PC-9 (cell line): Measurements from ENCODE around the gene ZNF438. TPM values are rescaled to one million over a fixed set of nuclear protein-coding genes. Genes with fewer than 3 reads are reported as not detected.

Experiments used
- BruUV-seq: library from RNA; stranded (reverse); fragments of 400-500 nt; replicated peaks from 2 replicates; lab custom pipeline; 2021; lab: Mats Ljungman, UMichigan
- CTCF ChIA-PET: fragments of 300-600 bp; sonication (Branson Sonifier 250); formaldehyde crosslinking; loops from one replicate; lab custom pipeline; 2022; ENCODE audit warnings: antibody characterized with exemption; lab: Charles Lee
- POLR2A ChIA-PET: fragments of 300-600 bp; sonication (Branson Sonifier 250); formaldehyde crosslinking; loops from one replicate; lab custom pipeline; 2022; ENCODE audit warnings: antibody characterized with exemption; ENCODE audit not compliant: unreplicated experiment; lab: Charles Lee
- DNase-seq, 2 experiments: peaks; one replicate each; pipeline versions ENCODE4 v3.0.0 to v3.0.0-alpha.2; 2015 to 2022; ENCODE audit warnings: mixed read lengths in 1 of 2
- H2AFZ ChIP-seq: fragments of 200-600 bp; sonication (generic); 2 replicates; pipeline ENCODE4 v1.8.1; 2017; ENCODE audit warnings: antibody characterized with exemption
- H3F3A ChIP-seq: fragments of 200-600 bp; sonication (generic); 2 replicates; pipeline ENCODE4 v1.8.1; 2017; ENCODE audit warnings: antibody characterized with exemption, mild to moderate bottlenecking, low read depth; ENCODE audit not compliant: insufficient read depth
- H3K27ac ChIP-seq: fragments of 200-600 bp; sonication (generic); 2 replicates; pipeline ENCODE4 v1.6.1; 2016; ENCODE audit warnings: mixed run types
- H3K27me3 ChIP-seq: fragments of 200-600 bp; sonication (generic); 2 replicates; pipeline ENCODE4 v1.6.1; 2016; ENCODE audit warnings: low read depth, mixed run types; ENCODE audit not compliant: insufficient read depth
- H3K36me3 ChIP-seq: fragments of 200-600 bp; sonication (generic); 2 replicates; pipeline ENCODE4 v1.6.1; 2016; ENCODE audit warnings: low read depth, mixed run types
- H3K4me1 ChIP-seq: fragments of 200-600 bp; sonication (generic); replicated peaks from 2 replicates; pipeline ENCODE4 v1.6.1; 2016; ENCODE audit warnings: mixed run types; ENCODE audit not compliant: insufficient read depth
- H3K4me2 ChIP-seq: fragments of 200-600 bp; sonication (generic); 2 replicates; pipeline ENCODE4 v1.6.1; 2017; ENCODE audit warnings: mixed run types
- H3K4me3 ChIP-seq: fragments of 200-600 bp; sonication (generic); 2 replicates; pipeline ENCODE4 v1.6.1; 2016; ENCODE audit warnings: mixed run types
- H3K79me2 ChIP-seq: fragments of 200-600 bp; sonication (generic); 2 replicates; pipeline ENCODE4 v1.6.1; 2017; ENCODE audit warnings: low read depth, mixed run types
- H3K9me2 ChIP-seq: fragments of 200-600 bp; sonication (generic); 2 replicates; pipeline ENCODE4 v1.8.1; 2017; ENCODE audit warnings: mild to moderate bottlenecking; ENCODE audit not compliant: insufficient read depth
- H3K9me3 ChIP-seq: fragments of 200-600 bp; sonication (generic); 2 replicates; pipeline ENCODE4 v1.8.1; 2016; ENCODE audit warnings: low read depth; ENCODE audit not compliant: insufficient read depth
- H4K20me1 ChIP-seq: fragments of 200-600 bp; sonication (generic); 2 replicates; pipeline ENCODE4 v1.8.1; 2017; ENCODE audit not compliant: insufficient read depth
- EZH2 ChIP-seq: fragments of 200-600 bp; sonication (generic); IDR thresholded peaks from 2 replicates; pipeline ENCODE4 v1.8.0; 2017; ENCODE audit warnings: antibody characterized with exemption, low read depth
- intact Hi-C: fragments of 100-400 bp; cut with micrococcal nuclease; formaldehyde crosslinking; loops from one replicate; pipeline ENCODE4 v1.10.0; 2022; ENCODE audit not compliant: unreplicated experiment
- total RNA-seq: library from RNA; stranded (reverse); gene quantifications from 2 replicates; pipeline ENCODE4 v1.2.3, GENCODE V29; 2021
- TF ChIP-seq, protein P1 (sequence below): fragments of 200-600 bp; sonication (generic); conservative IDR thresholded peaks from 2 replicates; pipeline ENCODE4 v1.6.1; 2017; ENCODE audit warnings: mixed run types, antibody characterized with exemption, mild to moderate bottlenecking, moderate library complexity

Gene ZNF438
- total RNA-seq, 1 experiment from 2014 or later, result 4.7 TPM

DNA sequence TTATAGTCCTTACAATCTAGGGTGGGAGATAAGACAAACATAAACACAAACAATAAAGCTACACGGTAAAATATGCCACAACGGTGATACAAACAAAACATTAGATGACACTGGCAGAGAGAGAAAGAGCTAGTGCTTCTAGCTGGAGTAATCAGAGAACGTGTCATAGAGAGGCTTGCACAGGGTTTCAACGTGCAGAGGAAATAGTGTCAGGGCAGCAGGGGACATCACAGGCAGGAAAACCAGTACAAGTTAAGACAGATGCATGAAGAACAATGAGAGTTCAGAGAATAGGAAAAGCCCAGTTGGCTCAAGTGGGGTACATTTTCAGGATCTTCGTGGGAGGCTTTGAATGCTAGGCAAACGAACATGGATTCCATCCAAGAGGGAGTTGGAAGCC, 91.4 kb downstream of the ZNF438 start:
- CTCF ChIA-PET, result no interaction called here
- Histone ChIP-seq H2AFZ (no peak overlapping the region), H3K4me1 (no peaks in the 10 kb centered on the region), H3K27ac (no peak overlapping the region), H4K20me1 (no peaks in the 10 kb centered on the region), H3K4me3 (no peak overlapping the region), H3K36me3 (no peaks in the 10 kb centered on the region), H3F3A (no peaks in the 10 kb centered on the region), H3K9me3 (no peaks in the 10 kb centered on the region), H3K9me2 (no peaks in the 10 kb centered on the region), H3K79me2 (no peaks in the 10 kb centered on the region), H3K27me3 (no peaks in the 10 kb centered on the region), H3K4me2 (no peak overlapping the region)
- DNase-seq, result no peak
- no TSS peak for BruUV-seq
- POLR2A ChIA-PET, result no interaction called here
- TF ChIP-seq, protein P1, sequence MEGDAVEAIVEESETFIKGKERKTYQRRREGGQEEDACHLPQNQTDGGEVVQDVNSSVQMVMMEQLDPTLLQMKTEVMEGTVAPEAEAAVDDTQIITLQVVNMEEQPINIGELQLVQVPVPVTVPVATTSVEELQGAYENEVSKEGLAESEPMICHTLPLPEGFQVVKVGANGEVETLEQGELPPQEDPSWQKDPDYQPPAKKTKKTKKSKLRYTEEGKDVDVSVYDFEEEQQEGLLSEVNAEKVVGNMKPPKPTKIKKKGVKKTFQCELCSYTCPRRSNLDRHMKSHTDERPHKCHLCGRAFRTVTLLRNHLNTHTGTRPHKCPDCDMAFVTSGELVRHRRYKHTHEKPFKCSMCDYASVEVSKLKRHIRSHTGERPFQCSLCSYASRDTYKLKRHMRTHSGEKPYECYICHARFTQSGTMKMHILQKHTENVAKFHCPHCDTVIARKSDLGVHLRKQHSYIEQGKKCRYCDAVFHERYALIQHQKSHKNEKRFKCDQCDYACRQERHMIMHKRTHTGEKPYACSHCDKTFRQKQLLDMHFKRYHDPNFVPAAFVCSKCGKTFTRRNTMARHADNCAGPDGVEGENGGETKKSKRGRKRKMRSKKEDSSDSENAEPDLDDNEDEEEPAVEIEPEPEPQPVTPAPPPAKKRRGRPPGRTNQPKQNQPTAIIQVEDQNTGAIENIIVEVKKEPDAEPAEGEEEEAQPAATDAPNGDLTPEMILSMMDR, result no peak
- no peak for TF ChIP-seq EZH2
- intact Hi-C loops, result no loop called here

DNA sequence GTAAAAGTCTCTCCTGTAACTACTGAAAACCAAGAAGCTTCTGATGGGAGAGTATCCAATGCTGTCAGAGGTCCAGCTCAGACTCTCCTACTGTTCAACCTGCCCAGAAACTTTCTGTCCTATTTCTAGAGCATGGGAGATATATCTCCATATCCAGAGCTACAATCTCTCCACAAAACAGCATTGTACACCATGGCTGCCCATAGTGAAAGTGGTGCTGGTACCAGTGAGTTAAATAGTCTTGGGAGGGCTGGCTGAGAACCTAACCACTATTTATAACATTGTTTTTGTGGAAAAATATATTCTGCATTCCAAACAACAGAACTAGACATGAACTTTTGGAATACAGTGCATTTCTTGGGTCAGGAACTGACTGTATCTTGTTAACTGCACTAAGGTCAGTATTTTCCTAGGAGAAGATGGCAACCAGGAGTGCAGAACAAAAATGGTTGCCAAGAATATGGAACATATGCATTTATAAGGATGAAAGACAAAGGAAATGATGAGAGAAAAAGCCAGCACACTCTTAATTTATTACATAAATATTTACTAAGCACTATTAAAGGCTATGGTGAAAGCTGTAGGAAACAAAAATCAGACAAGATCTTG, 91.9 kb downstream of the ZNF438 start:
- intact Hi-C loops, result no loop called here
- no peaks in the 10 kb centered on the region for H3K9me3 ChIP-seq
- TF ChIP-seq, protein P1, result no peak
- TF ChIP-seq EZH2, result no peak
- H3K9me2 ChIP-seq, result no peaks in the 10 kb centered on the region
- H3K4me2 ChIP-seq, result no peak overlapping the region
- no peak overlapping the region for H3K4me3 ChIP-seq
- no peaks in the 10 kb centered on the region for H3K27me3 ChIP-seq
- H3K36me3 ChIP-seq, result no peaks in the 10 kb centered on the region
- no TSS peak for BruUV-seq
- no peaks in the 10 kb centered on the region for H3K4me1 ChIP-seq
- POLR2A ChIA-PET, result no interaction called here
- CTCF ChIA-PET, result no interaction called here
- no peaks in the 10 kb centered on the region for H3F3A ChIP-seq
- no peaks in the 10 kb centered on the region for H4K20me1 ChIP-seq
- no peaks in the 10 kb centered on the region for H3K79me2 ChIP-seq
- H3K27ac ChIP-seq, result no peak overlapping the region
- no peak for DNase-seq
- H2AFZ ChIP-seq, result no peak overlapping the region

DNA sequence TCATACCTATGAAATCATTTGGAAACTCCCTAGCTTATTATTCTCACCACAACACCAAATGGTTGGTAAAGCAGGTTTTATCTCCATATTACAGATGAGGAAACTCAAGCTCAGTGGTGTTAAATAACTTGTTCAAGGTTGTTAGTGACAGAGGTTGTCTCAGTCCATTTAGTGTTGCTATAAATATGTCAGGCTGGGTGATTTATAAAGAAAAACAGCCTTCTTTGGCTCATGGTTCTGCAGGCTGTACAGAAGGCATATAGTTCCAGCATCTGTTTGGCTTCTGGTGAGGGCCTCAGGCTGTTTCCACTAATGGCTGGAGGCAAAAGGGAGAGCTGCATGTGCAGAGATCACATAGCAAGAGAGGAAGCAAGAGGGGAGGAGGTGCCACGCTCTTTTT, 96.6 kb downstream of the ZNF438 start:
- BruUV-seq, result no TSS peak
- Histone ChIP-seq H4K20me1 (no peaks in the 10 kb centered on the region), H3K27ac (no peak overlapping the region), H3K27me3 (no peaks in the 10 kb centered on the region), H3K4me2 (no peak overlapping the region), H3K79me2 (no peaks in the 10 kb centered on the region), H3K9me3 (no peaks in the 10 kb centered on the region), H3K4me1 (no peaks in the 10 kb centered on the region), H3K4me3 (no peak overlapping the region), H2AFZ (no peak overlapping the region), H3K36me3 (no peaks in the 10 kb centered on the region), H3K9me2 (no peaks in the 10 kb centered on the region), H3F3A (no peaks in the 10 kb centered on the region)
- POLR2A ChIA-PET, result no interaction called here
- no peak for TF ChIP-seq EZH2
- TF ChIP-seq, protein P1, result no peak
- CTCF ChIA-PET, result no interaction called here
- intact Hi-C loops, result no loop called here
- DNase-seq, result no peak
